C4-2B (cell line): ENCODE results near the gene CDCA3.

Source experiments
- ZFX ChIP-seq: fragments of 450-650 bp; IDR thresholded peaks from 2 replicates; pipeline ENCODE4 v1.6.1; 2017
- TF ChIP-seq, protein P1 (sequence below): fragments of 450-650 bp; conservative IDR thresholded peaks from 2 replicates; pipeline ENCODE4 v1.5.1; 2017; ENCODE audit warnings: mild to moderate bottlenecking

DNA sequence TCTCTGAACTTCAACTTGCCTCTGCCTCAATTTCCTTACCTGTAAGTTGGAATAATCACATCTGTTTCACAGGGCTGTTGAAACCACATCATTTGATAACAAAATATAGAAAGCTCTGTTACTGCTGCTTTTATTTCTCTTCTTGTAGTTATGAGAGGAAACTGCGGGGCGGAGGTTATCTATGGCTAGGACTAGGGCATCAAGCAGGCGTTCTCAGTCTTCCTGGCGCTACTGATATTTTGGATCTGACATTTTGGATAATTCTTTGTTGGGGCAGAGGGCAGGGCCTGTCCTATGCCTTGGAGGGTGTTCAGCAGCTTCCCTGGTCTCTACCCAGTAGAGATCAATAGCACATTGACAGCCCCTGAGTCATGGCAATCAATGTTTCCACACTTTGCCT is 19.0 kb downstream of the CDCA3 start:
- TF ChIP-seq, protein P1, sequence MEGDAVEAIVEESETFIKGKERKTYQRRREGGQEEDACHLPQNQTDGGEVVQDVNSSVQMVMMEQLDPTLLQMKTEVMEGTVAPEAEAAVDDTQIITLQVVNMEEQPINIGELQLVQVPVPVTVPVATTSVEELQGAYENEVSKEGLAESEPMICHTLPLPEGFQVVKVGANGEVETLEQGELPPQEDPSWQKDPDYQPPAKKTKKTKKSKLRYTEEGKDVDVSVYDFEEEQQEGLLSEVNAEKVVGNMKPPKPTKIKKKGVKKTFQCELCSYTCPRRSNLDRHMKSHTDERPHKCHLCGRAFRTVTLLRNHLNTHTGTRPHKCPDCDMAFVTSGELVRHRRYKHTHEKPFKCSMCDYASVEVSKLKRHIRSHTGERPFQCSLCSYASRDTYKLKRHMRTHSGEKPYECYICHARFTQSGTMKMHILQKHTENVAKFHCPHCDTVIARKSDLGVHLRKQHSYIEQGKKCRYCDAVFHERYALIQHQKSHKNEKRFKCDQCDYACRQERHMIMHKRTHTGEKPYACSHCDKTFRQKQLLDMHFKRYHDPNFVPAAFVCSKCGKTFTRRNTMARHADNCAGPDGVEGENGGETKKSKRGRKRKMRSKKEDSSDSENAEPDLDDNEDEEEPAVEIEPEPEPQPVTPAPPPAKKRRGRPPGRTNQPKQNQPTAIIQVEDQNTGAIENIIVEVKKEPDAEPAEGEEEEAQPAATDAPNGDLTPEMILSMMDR, result no peak
- no peak for TF ChIP-seq ZFX
